GM12872 (cell line): ENCODE results near the gene ATXN3L.

Experiments
- CTCF ChIP-seq: IDR thresholded peaks from 3 replicates; pipeline ENCODE4 v1.5.1; 2011; ENCODE audit warnings: low read depth, mild to moderate bottlenecking, low read length, moderate library complexity; ENCODE audit not compliant: insufficient read depth

Gene ATXN3L

GRCh38 chrX:13357925-13358324, 38.1 kb upstream of the ATXN3L start:
- no peak for TF ChIP-seq CTCF

- no peak for TF ChIP-seq CTCF
Measured at GRCh38 chrX:13346646-13347045, 26.8 kb upstream of the ATXN3L start.

GRCh38 chrX:13345438-13345837, 25.6 kb upstream of the ATXN3L start:
- no peak for TF ChIP-seq CTCF

GRCh38 chrX:13345037-13345436, 25.2 kb upstream of the ATXN3L start:
- no peak for TF ChIP-seq CTCF

- TF ChIP-seq CTCF = no peak
Measured at GRCh38 chrX:13341491-13342101, 21.7 kb upstream of the ATXN3L start.

GRCh38 chrX:13340182-13340791, 20.4 kb upstream of the ATXN3L start:
- no peak for TF ChIP-seq CTCF

- TF ChIP-seq CTCF = no peak
Measured at GRCh38 chrX:13339607-13340006, 19.8 kb upstream of the ATXN3L start.
